ENCODE results near the gene YIF1B.
"Not testable (repeated sequence)": the region's sequence is repeated elsewhere in the genome, so short reads cannot be mapped to it uniquely, and the experiment has no call there.

YIF1B gene

GRCh38 chr19:38351865-38352395, 36.2 kb upstream of the YIF1B start:
- Mint-ChIP-seq H3K9me3 (no peaks in the 10 kb centered on the region), H3K4me1 (peaks cover 19% of the 10 kb centered on the region), H3K27ac (no peak overlapping the region), H3K27me3 (ENCODE audit: low read depth, poor library complexity) (peaks cover 37% of the 10 kb centered on the region), H3K36me3 (ENCODE audit: low read depth) (no peaks in the 10 kb centered on the region), H3K4me3 (no peak overlapping the region)
- DNase-seq, result no peak
- no peak for TF ChIP-seq CTCF (IDR thresholded peaks at IDR 0.05)

- H3K9me3 Mint-ChIP-seq, result no peaks in the 10 kb centered on the region
- peaks cover 31% of the 10 kb centered on the region for H3K27me3 Mint-ChIP-seq (ENCODE audit: low read depth, poor library complexity)
- H3K4me3 Mint-ChIP-seq, result no peak overlapping the region
- peaks cover 19% of the 10 kb centered on the region for H3K4me1 Mint-ChIP-seq
- no peaks in the 10 kb centered on the region for H3K36me3 Mint-ChIP-seq (ENCODE audit: low read depth)
- no peak for TF ChIP-seq CTCF (IDR thresholded peaks at IDR 0.05)
- no peak overlapping the region for H3K27ac Mint-ChIP-seq
- DNase-seq, result no peak
Measured at GRCh38 chr19:38350883-38351282, 35.1 kb upstream of the YIF1B start.

GRCh38 chr19:38346837-38347236, 31.1 kb upstream of the YIF1B start:
- Mint-ChIP-seq H3K4me1 (no peaks in the 10 kb centered on the region), H3K4me3 (no peak overlapping the region), H3K27me3 (ENCODE audit: low read depth, poor library complexity) (peaks cover 24% of the 10 kb centered on the region), H3K36me3 (ENCODE audit: low read depth) (no peaks in the 10 kb centered on the region), H3K9me3 (no peaks in the 10 kb centered on the region), H3K27ac (no peak overlapping the region)
- DNase-seq, result no peak
- TF ChIP-seq CTCF (IDR thresholded peaks at IDR 0.05), result no peak

GRCh38 chr19:38340927-38341326, 25.2 kb upstream of the YIF1B start:
- Mint-ChIP-seq H3K36me3 (ENCODE audit: low read depth) (peaks cover 4% of the 10 kb centered on the region), H3K4me3 (no peak overlapping the region), H3K9me3 (no peaks in the 10 kb centered on the region), H3K27me3 (ENCODE audit: low read depth, poor library complexity) (peaks cover 7% of the 10 kb centered on the region), H3K4me1 (peaks cover 34% of the 10 kb centered on the region), H3K27ac (no peak overlapping the region)
- DNase-seq, result no peak
- no peak for TF ChIP-seq CTCF (IDR thresholded peaks at IDR 0.05)

GRCh38 chr19:38339011-38339410, 23.3 kb upstream of the YIF1B start:
- H3K4me3 Mint-ChIP-seq; H3K9me3 Mint-ChIP-seq; H3K27me3 Mint-ChIP-seq (ENCODE audit: low read depth, poor library complexity); DNase-seq; H3K27ac Mint-ChIP-seq; H3K36me3 Mint-ChIP-seq (ENCODE audit: low read depth): not testable (repeated sequence)
- peaks cover 35% of the 10 kb centered on the region for H3K4me1 Mint-ChIP-seq

GRCh38 chr19:38337360-38337653, 21.6 kb upstream of the YIF1B start:
- Mint-ChIP-seq H3K36me3 (ENCODE audit: low read depth) (peaks cover 4% of the 10 kb centered on the region), H3K4me1 (peaks cover 35% of the 10 kb centered on the region), H3K9me3 (no peaks in the 10 kb centered on the region), H3K4me3 (peak overlapping the region; percentile 92), H3K27me3 (ENCODE audit: low read depth, poor library complexity) (peaks cover 9% of the 10 kb centered on the region), H3K27ac (no peak overlapping the region)
- no peak for DNase-seq
- no peak for TF ChIP-seq CTCF (IDR thresholded peaks at IDR 0.05)
